A549 (cell line): Measurements from ENCODE around the gene NAV2. TPM values are rescaled to one million over a fixed set of nuclear protein-coding genes. Genes with fewer than 3 reads are reported as not detected.

Experiments
- ATAC-seq, 2 experiments: fragments of 200-7000 bp in 1 of 2; fragments of >200 bp in 1 of 2; cut with Nextera tagmentation in 1 of 2; cut with Tn5 transposase in 1 of 2; 3 replicates each; pipeline versions ENCODE4 v1.8.0 to v1.9.1; 2018 to 2020; ENCODE audit warnings: mild to moderate bottlenecking in 1 of 2, moderate library complexity in 1 of 2
- CTCF ChIA-PET: fragments of 300-600 bp; sonication (Branson Sonifier 250); formaldehyde crosslinking; extraction: SDS; loops from one replicate; lab custom pipeline; 2021; ENCODE audit warnings: antibody characterized with exemption, inconsistent platforms; lab: Yijun Ruan, JAX
- POLR2A ChIA-PET: fragments of 350-600 bp; formaldehyde crosslinking; extraction: SDS; loops from one replicate; lab custom pipeline; 2021; ENCODE audit warnings: antibody characterized with exemption, inconsistent platforms; lab: Yijun Ruan, JAX
- DNase-seq, 2 experiments: peaks; one replicate each; pipeline versions ENCODE4 v3.0.0 to v3.0.0-alpha.2; 2011 to 2016; ENCODE audit warnings: low read depth in 1 of 2, low spot score in 1 of 2
- FAIRE-seq: peaks from 2 replicates; lab custom pipeline; 2011; peaks lifted over from hg19 to GRCh38; lab: Jason Lieb, UNC
- H3K27ac ChIP-seq, 2 experiments: fragments of >200 bp; sonication (Bioruptor Twin); formaldehyde crosslinking; 3 replicates each; pipeline ENCODE4 v1.5.1; 2016 to 2017
- H3K4me1 ChIP-seq: fragments of >200 bp; sonication (Bioruptor Twin); formaldehyde crosslinking; 3 replicates; pipeline ENCODE4 v1.6.1; 2016
- H3K4me2 ChIP-seq: fragments of >200 bp; sonication (Bioruptor Twin); formaldehyde crosslinking; 3 replicates; pipeline ENCODE4 v1.6.1; 2016
- H3K4me3 ChIP-seq: fragments of >200 bp; sonication (Bioruptor Twin); formaldehyde crosslinking; 3 replicates; pipeline ENCODE4 v1.5.1; 2016
- H3K9me3 ChIP-seq: fragments of >200 bp; sonication (Bioruptor Twin); formaldehyde crosslinking; 3 replicates; pipeline ENCODE4 v1.6.1; 2016
- ATOH8 ChIP-seq: fragments of 250-450 bp; sonication (Bioruptor Pico); IDR thresholded peaks from 2 replicates; pipeline ENCODE4 v1.5.0; 2020; ENCODE audit warnings: low read depth, mild to moderate bottlenecking, moderate library complexity
- CHD2 ChIP-seq: fragments of 150-350 bp; IDR thresholded peaks from 2 replicates; pipeline ENCODE4 v1.6.1; 2014; ENCODE audit warnings: low read length; ENCODE audit not compliant: partially characterized antibody
- E2F6 ChIP-seq: IDR thresholded peaks from 2 replicates; pipeline ENCODE4 v1.6.1; 2012; ENCODE audit warnings: low read depth, borderline replicate concordance
- EHF ChIP-seq: fragments of 250-450 bp; sonication (Bioruptor Pico); IDR thresholded peaks from 2 replicates; pipeline ENCODE4 v1.5.0; 2020; ENCODE audit warnings: mild to moderate bottlenecking
- EHMT2 ChIP-seq: fragments of 200-600 bp; sonication (generic); IDR thresholded peaks from 2 replicates; pipeline ENCODE4 v1.6.1; 2016; ENCODE audit warnings: antibody characterized with exemption, low read depth, mild to moderate bottlenecking, moderate library complexity
- FOSL2 ChIP-seq, 2 experiments: fragments of 450-650 bp in 1 of 2; fragments of >200 bp in 1 of 2; sonication (Bioruptor Twin) in 1 of 2; formaldehyde crosslinking; IDR thresholded peaks; 2 replicates each; pipeline versions ENCODE4 v1.5.0 to v1.6.1; 2016 to 2020; ENCODE audit warnings: mild to moderate bottlenecking in 1 of 2, moderate library complexity in 1 of 2
- FOXS1 ChIP-seq: fragments of 250-450 bp; sonication (Bioruptor Pico); IDR thresholded peaks from 2 replicates; pipeline ENCODE4 v1.5.0; 2020; ENCODE audit warnings: mild to moderate bottlenecking, moderate library complexity
- HES2 ChIP-seq: fragments of >200 bp; sonication (Bioruptor Twin); formaldehyde crosslinking; IDR thresholded peaks from 2 replicates; pipeline ENCODE4 v1.6.1; 2016
- HEYL ChIP-seq: fragments of 250-450 bp; sonication (Bioruptor Pico); IDR thresholded peaks from 2 replicates; pipeline ENCODE4 v1.8.0; 2021; ENCODE audit warnings: mild to moderate bottlenecking, moderate library complexity
- HOXA7 ChIP-seq: fragments of 250-450 bp; sonication (Bioruptor Pico); IDR thresholded peaks from 2 replicates; pipeline ENCODE4 v1.5.0; 2020; ENCODE audit warnings: mild to moderate bottlenecking, moderate library complexity
- HOXB13 ChIP-seq: fragments of 250-450 bp; sonication (Bioruptor Pico); IDR thresholded peaks from 2 replicates; pipeline ENCODE4 v1.5.0; 2020; ENCODE audit warnings: low read depth, mild to moderate bottlenecking, moderate library complexity
- JUNB ChIP-seq: fragments of >200 bp; sonication (Bioruptor Twin); formaldehyde crosslinking; IDR thresholded peaks from 2 replicates; pipeline ENCODE4 v1.6.1; 2016
- KDM1A ChIP-seq: fragments of 200-600 bp; sonication (generic); IDR thresholded peaks from 2 replicates; pipeline ENCODE4 v1.6.1; 2016; ENCODE audit warnings: low read depth, mild to moderate bottlenecking
- KDM5A ChIP-seq: fragments of 200-600 bp; sonication (generic); IDR thresholded peaks from 2 replicates; pipeline ENCODE4 v1.6.1; 2016; ENCODE audit warnings: antibody characterized with exemption, mild to moderate bottlenecking
- NFE2L2 ChIP-seq: fragments of 150-350 bp; conservative IDR thresholded peaks from 2 replicates; pipeline ENCODE4 v1.6.1; 2014; ENCODE audit warnings: low read length
- PBX3 ChIP-seq: IDR thresholded peaks from 2 replicates; pipeline ENCODE4 v1.6.1; 2012
- PHF8 ChIP-seq: fragments of 200-600 bp; sonication (generic); IDR thresholded peaks from 2 replicates; pipeline ENCODE4 v1.6.1; 2016; ENCODE audit warnings: low read depth, mild to moderate bottlenecking, antibody characterized with exemption, moderate library complexity, borderline replicate concordance
- POLR2AphosphoS2 ChIP-seq: conservative IDR thresholded peaks from 2 replicates; pipeline ENCODE4 v1.6.1; 2012; ENCODE audit warnings: low read length, improper control_type of control experiment, inconsistent platforms
- RAD21 ChIP-seq, 2 experiments: fragments of >200 bp in 1 of 2; sonication (Bioruptor Twin) in 1 of 2; formaldehyde crosslinking in 1 of 2; IDR thresholded peaks in 1 of 2; conservative IDR thresholded peaks in 1 of 2; 2 replicates in 1 of 2; 3 replicates in 1 of 2; pipeline ENCODE4 v1.6.1; 2012 to 2018; ENCODE audit warnings: inconsistent platforms in 1 of 2
- RARB ChIP-seq: fragments of 250-450 bp; sonication (Bioruptor Pico); IDR thresholded peaks from 2 replicates; pipeline ENCODE4 v1.8.0; 2021; ENCODE audit warnings: mild to moderate bottlenecking, moderate library complexity
- RCOR1 ChIP-seq: fragments of 150-350 bp; IDR thresholded peaks from 2 replicates; pipeline ENCODE4 v1.6.1; 2014; ENCODE audit warnings: antibody characterized with exemption, low read length, low read depth
- RFX5 ChIP-seq: fragments of 450-650 bp; IDR thresholded peaks from 2 replicates; pipeline ENCODE4 v1.7.1; 2014; ENCODE audit warnings: antibody characterized with exemption, mild to moderate bottlenecking, moderate library complexity
- RNF2 ChIP-seq: fragments of 200-600 bp; sonication (generic); IDR thresholded peaks from 2 replicates; pipeline ENCODE4 v1.6.1; 2016; ENCODE audit warnings: low read depth, mild to moderate bottlenecking, antibody characterized with exemption, moderate library complexity, borderline replicate concordance
- SMC3 ChIP-seq: fragments of >200 bp; sonication (Bioruptor Twin); formaldehyde crosslinking; IDR thresholded peaks from 3 replicates; pipeline ENCODE4 v1.6.1; 2018; ENCODE audit warnings: inconsistent platforms
- SREBF2 ChIP-seq: fragments of 450-650 bp; IDR thresholded peaks from 2 replicates; pipeline ENCODE4 v1.6.1; 2014; ENCODE audit warnings: mild to moderate bottlenecking, moderate library complexity
- TP53 ChIP-seq: fragments of 250-450 bp; sonication (Bioruptor Pico); IDR thresholded peaks from 2 replicates; pipeline ENCODE4 v1.5.0; 2021; ENCODE audit warnings: mild to moderate bottlenecking, moderate library complexity
- ZNF302 ChIP-seq: fragments of 250-450 bp; sonication (Bioruptor Pico); IDR thresholded peaks from 2 replicates; pipeline ENCODE4 v1.9.0; 2021; ENCODE audit warnings: inconsistent platforms, mild to moderate bottlenecking, moderate library complexity
- ZSCAN20 ChIP-seq: fragments of 250-450 bp; sonication (Bioruptor Pico); IDR thresholded peaks from 2 replicates; pipeline ENCODE4 v1.8.0; 2022; ENCODE audit warnings: mild to moderate bottlenecking, moderate library complexity
- WGBS: methylation state at CpG from one replicate; pipeline ENCODE4 v1.1.6; 2017; ENCODE audit errors: missing lambda C conversion rate; 5-methylcytosine and 5-hydroxymethylcytosine counted together
- polyA plus RNA-seq, 4 experiments: library from polyadenylated mRNA; depleted of rRNA in 3 of 4; stranded (reverse); fragments of >200 nt; fragmentation: RNase III in 1 of 4; extraction: RNeasy Plus Mini Kit Qiagen cat#74134 plus additional on column Dnase treatment in 1 of 4; gene quantifications; 2 replicates in 3 of 4; 3 replicates in 1 of 4; pipeline ENCODE4 v1.2.3, GENCODE V29; 2011 to 2017
- TF ChIP-seq, protein P1 (sequence below): IDR thresholded peaks from 2 replicates; pipeline ENCODE4 v1.6.1; 2012
- TF ChIP-seq, protein P2 (sequence below): fragments of >200 bp; sonication (Bioruptor Twin); formaldehyde crosslinking; IDR thresholded peaks from 3 replicates; pipeline ENCODE4 v1.6.1; 2016

NAV2 gene
- polyA plus RNA-seq, 2 of the 4 experiments (the other 2 are of a cell fraction) = 4.9 to 19.8 TPM

DNA sequence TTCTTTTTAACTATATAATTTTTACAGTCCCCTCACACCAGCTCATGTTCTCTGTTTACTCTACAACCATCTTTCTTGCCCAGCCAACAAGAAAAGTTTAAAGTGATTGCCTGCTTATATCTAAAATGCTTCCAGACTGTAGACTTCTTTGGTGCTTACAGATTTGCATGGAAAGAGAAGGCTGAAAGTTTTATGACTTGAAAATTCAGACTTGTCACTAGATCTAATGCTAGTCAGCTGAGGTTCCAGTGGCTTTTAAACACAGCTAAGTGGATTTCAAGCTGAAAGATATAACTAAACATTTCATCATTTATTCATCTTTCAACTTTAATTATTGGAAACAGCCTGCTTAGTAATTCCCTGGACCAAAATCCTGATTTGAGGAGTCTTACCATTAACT, 178.4 kb downstream of the NAV2 start (continued):
- no peak for TF ChIP-seq KDM5A
- no peak for TF ChIP-seq RFX5
- TF ChIP-seq HOXB13 = no peak

GRCh38 chr11:19892387-19892786, 179.8 kb downstream of the NAV2 start:
- Histone ChIP-seq H3K4me1 (no peaks in the 10 kb centered on the region), H3K4me3 (no peak overlapping the region), H3K27ac (no peak overlapping the region), H3K9me3 (no peaks in the 10 kb centered on the region), H3K4me2 (no peak overlapping the region)
- 79% methylated on average over 11 of the region's 11 CpGs for WGBS
- ChIA-PET POLR2A (no interaction called here), CTCF (interaction anchor here (0.7 to 2.1 kb wide), 3 partner anchors 12 to 1666 kb away, joined by 3 to 13 read pairs (median 3); no protein-coding TSS in a partner anchor)
- DNase-seq (peak in 1 of 2 experiments; percentile 7), ATAC-seq (no peak), FAIRE-seq (no peak)
- TF ChIP-seq, protein P1, sequence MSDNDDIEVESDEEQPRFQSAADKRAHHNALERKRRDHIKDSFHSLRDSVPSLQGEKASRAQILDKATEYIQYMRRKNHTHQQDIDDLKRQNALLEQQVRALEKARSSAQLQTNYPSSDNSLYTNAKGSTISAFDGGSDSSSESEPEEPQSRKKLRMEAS = no peak
- no peak for TF ChIP-seq FOSL2 (IDR thresholded peaks at IDR 0.05)
- 0 out of 2 replicates have a peak, but pooled peaks have one; percentile 23 for TF ChIP-seq FOSL2 (CRISPR knock-in tag; IDR thresholded peaks at IDR 0.05)

DNA sequence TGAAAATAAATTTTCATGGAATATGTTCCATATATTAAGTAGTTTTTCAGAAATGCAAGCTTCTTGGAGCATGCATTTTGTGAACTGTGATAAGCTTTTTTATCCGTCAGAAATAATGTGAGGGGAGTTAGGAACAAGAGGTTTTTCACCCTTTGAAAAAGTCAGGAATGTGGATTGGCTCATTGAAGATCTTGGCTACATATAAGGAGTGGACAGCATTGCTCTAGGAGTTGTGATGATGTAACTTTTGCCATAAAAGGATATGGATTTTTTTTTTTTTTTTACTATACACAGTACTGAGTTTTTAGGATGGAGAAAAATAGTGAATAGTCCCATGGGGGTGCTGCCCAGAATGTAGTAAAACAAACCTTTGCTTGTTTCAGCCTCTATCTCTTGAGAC, 180.2 kb downstream of the NAV2 start:
- DNase-seq (no peak), ATAC-seq (no peak), FAIRE-seq (no peak)
- no peak overlapping the region for H3K27ac ChIP-seq
- TF ChIP-seq NFE2L2 (no peak), HEYL (CRISPR knock-in tag) (no peak), E2F6 (no peak), ATOH8 (no peak), RARB (CRISPR knock-in tag) (no peak), HOXA7 (no peak), PBX3 (no peak), FOXS1 (CRISPR knock-in tag) (no peak), ZNF302 (no peak), JUNB (no peak), KDM5A (no peak), HES2 (no peak)
- H3K4me1 ChIP-seq = no peaks in the 10 kb centered on the region
- H3K4me3 ChIP-seq = no peak overlapping the region
- ChIA-PET POLR2A (interaction anchor here (0.6 kb wide), 1 partner anchor 254 kb away, joined by 4 read pairs; no protein-coding TSS in a partner anchor), CTCF (interaction anchor here (1.4 to 4.0 kb wide), 2 partner anchors 11 to 20 kb away, joined by 3 to 22 read pairs; no protein-coding TSS in a partner anchor)
- WGBS = 85% methylated on average over 1 of the region's 1 CpG
- no peak overlapping the region for H3K4me2 ChIP-seq
- no peaks in the 10 kb centered on the region for H3K9me3 ChIP-seq

DNA sequence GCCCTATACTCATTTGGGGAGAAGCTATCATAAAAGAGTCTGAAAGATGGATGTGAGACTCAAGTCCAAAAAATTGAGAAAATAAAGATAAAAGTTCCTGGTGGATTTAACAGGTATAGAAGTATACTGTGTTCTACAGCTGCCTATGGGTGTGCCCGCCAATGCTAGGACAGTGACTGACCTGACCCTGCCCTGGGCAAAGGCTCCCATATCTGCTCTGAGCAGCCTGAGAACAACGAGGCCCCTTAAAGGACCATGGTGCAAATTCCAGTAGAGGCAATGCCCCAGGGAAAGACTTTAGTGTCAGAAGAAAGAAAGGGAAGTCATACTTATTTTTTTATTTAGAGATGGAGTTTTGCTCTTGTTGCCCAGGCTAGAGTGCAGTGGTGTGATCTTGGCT, 181.8 kb downstream of the NAV2 start:
- 53% methylated on average over 2 of the region's 2 CpGs for WGBS
- no peak overlapping the region for H3K4me2 ChIP-seq
- TF ChIP-seq RNF2 (no peak), CHD2 (no peak), ZSCAN20 (CRISPR knock-in tag) (no peak), EHMT2 (no peak), SMC3 (no peak), SREBF2 (no peak), POLR2AphosphoS2 (no peak), KDM1A (no peak), HEYL (CRISPR knock-in tag) (no peak), RCOR1 (no peak), RAD21 (conservative IDR thresholded peaks at IDR 0.05 in 1 of 2, IDR thresholded peaks at IDR 0.05 in 1 of 2) (no peak), PHF8 (no peak), JUNB (no peak), EHF (CRISPR knock-in tag) (no peak), TP53 (no peak)
- TF ChIP-seq, protein P2, sequence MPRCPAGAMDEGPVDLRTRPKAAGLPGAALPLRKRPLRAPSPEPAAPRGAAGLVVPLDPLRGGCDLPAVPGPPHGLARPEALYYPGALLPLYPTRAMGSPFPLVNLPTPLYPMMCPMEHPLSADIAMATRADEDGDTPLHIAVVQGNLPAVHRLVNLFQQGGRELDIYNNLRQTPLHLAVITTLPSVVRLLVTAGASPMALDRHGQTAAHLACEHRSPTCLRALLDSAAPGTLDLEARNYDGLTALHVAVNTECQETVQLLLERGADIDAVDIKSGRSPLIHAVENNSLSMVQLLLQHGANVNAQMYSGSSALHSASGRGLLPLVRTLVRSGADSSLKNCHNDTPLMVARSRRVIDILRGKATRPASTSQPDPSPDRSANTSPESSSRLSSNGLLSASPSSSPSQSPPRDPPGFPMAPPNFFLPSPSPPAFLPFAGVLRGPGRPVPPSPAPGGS = no peak

More for the DNA sequence above, 181.8 kb downstream of the NAV2 start:
- no peak for ATAC-seq
- no peaks in the 10 kb centered on the region for H3K4me1 ChIP-seq
- POLR2A ChIA-PET = no interaction called here
- no peak for DNase-seq
- FAIRE-seq = no peak
- H3K4me3 ChIP-seq = no peak overlapping the region
- H3K9me3 ChIP-seq = no peaks in the 10 kb centered on the region
- H3K27ac ChIP-seq = no peak overlapping the region
- CTCF ChIA-PET = interaction anchor here (1.1 to 4.0 kb wide), 2 partner anchors 9 to 11 kb away, joined by 3 to 22 read pairs; no protein-coding TSS in a partner anchor
